HK-2 (cell line): ENCODE measurements around the gene DSG4.

Source experiments
- DNase-seq: peaks from one replicate; pipeline ENCODE4 v3.0.0-alpha.2; 2018; ENCODE audit not compliant: unreplicated experiment

Gene DSG4

GRCh38 chr18:31410716-31411483 is 34.3 kb downstream of the DSG4 start:
- no peak for DNase-seq

GRCh38 chr18:31413137-31413536 is 36.6 kb downstream of the DSG4 start:
- no peak for DNase-seq

GRCh38 chr18:31417850-31418249 is 41.3 kb downstream of the DSG4 start:
- no peak for DNase-seq

- DNase-seq = no peak
Measured at GRCh38 chr18:31419457-31419932, 42.9 kb downstream of the DSG4 start.

GRCh38 chr18:31420032-31420431 is 43.5 kb downstream of the DSG4 start:
- no peak for DNase-seq

- no peak for DNase-seq
Measured at GRCh38 chr18:31420524-31420923, 43.9 kb downstream of the DSG4 start.

- DNase-seq = peak; percentile 32
Measured at GRCh38 chr18:31424383-31424988, 47.9 kb downstream of the DSG4 start.

- DNase-seq = no peak
Measured at GRCh38 chr18:31426021-31426420, 49.4 kb downstream of the DSG4 start.

GRCh38 chr18:31426871-31427406 is 50.4 kb downstream of the DSG4 start:
- no peak for DNase-seq

GRCh38 chr18:31428211-31428610 is 51.6 kb downstream of the DSG4 start:
- no peak for DNase-seq

- peak; percentile 13 for DNase-seq
Measured at GRCh38 chr18:31429623-31430022, 53.0 kb downstream of the DSG4 start.

- DNase-seq = no peak
Measured at GRCh38 chr18:31430072-31430471, 53.5 kb downstream of the DSG4 start.

GRCh38 chr18:31430554-31430953 is 54.0 kb downstream of the DSG4 start:
- no peak for DNase-seq

- DNase-seq = no peak
Measured at GRCh38 chr18:31432316-31432715, 55.7 kb downstream of the DSG4 start.

GRCh38 chr18:31436825-31437224 is 60.2 kb downstream of the DSG4 start:
- no peak for DNase-seq

- no peak for DNase-seq
Measured at GRCh38 chr18:31438402-31438801, 61.8 kb downstream of the DSG4 start.

- no peak for DNase-seq
Measured at GRCh38 chr18:31439807-31440325, 63.3 kb downstream of the DSG4 start.

- no peak for DNase-seq
Measured at GRCh38 chr18:31440787-31441186, 64.2 kb downstream of the DSG4 start.

GRCh38 chr18:31441493-31441892 is 64.9 kb downstream of the DSG4 start:
- DNase-seq = no peak

GRCh38 chr18:31444142-31444541 is 67.6 kb downstream of the DSG4 start:
- no peak for DNase-seq

GRCh38 chr18:31445908-31446307 is 69.3 kb downstream of the DSG4 start:
- no peak for DNase-seq

GRCh38 chr18:31446854-31447253 is 70.3 kb downstream of the DSG4 start:
- no peak for DNase-seq
